ENCODE data around the gene PIGBOS1. TPM values are rescaled to one million over a fixed set of nuclear protein-coding genes. Genes with fewer than 3 reads are reported as not detected.

Gene PIGBOS1
- total and polyA plus RNA-seq, 2 experiments from 2014 or later: 9.1 to 16.7 TPM

DNA sequence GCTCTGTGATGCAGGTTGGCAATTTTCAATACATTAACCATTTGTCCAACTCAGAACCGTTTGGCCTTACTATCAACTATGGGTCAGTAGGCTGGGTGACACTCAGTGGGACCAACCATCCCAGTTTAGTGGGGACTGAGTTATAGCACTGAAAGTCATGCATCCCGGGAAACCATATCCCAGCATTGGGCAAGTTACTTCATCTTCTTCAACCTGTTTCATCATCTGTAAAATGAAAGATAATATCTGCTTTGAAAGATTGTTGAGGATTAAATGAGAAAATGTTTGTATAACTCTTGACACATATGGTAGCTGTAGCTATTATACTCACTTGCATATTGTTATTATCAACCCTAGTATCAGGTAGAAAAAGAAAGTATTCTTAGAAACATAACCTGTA is 41.2 kb downstream of the PIGBOS1 start:
- Mint-ChIP-seq H3K27ac (no peak overlapping the region), H3K27me3 (ENCODE audit: insufficient read depth, low read depth, poor library complexity) (no peaks in the 10 kb centered on the region), H3K4me1 (no peaks in the 10 kb centered on the region), H3K36me3 (ENCODE audit: low read depth) (no peaks in the 10 kb centered on the region), H3K9me3 (no peaks in the 10 kb centered on the region), H3K4me3 (no peak overlapping the region)
- H3K4me1 ChIP-seq (ENCODE audit: insufficient read depth): no peaks in the 10 kb centered on the region
- DNase-seq (ENCODE audit: low spot score) (no peak), ATAC-seq (no peak)
- no peaks in the 10 kb centered on the region for H3K9me2 ChIP-seq (ENCODE audit: insufficient read depth)
- no peaks in the 10 kb centered on the region for H3K36me3 ChIP-seq (ENCODE audit: insufficient read depth)
- H3F3A ChIP-seq (replicated peaks; ENCODE audit: low read depth): no peaks in the 10 kb centered on the region
- no peaks in the 10 kb centered on the region for H3K27me3 ChIP-seq (ENCODE audit: insufficient read depth)
- no peak overlapping the region for H3K4me2 ChIP-seq
- H3K4me3 ChIP-seq: no peak overlapping the region
- no peaks in the 10 kb centered on the region for H4K20me1 ChIP-seq (replicated peaks; ENCODE audit: insufficient read depth)
- TF ChIP-seq, protein P1, sequence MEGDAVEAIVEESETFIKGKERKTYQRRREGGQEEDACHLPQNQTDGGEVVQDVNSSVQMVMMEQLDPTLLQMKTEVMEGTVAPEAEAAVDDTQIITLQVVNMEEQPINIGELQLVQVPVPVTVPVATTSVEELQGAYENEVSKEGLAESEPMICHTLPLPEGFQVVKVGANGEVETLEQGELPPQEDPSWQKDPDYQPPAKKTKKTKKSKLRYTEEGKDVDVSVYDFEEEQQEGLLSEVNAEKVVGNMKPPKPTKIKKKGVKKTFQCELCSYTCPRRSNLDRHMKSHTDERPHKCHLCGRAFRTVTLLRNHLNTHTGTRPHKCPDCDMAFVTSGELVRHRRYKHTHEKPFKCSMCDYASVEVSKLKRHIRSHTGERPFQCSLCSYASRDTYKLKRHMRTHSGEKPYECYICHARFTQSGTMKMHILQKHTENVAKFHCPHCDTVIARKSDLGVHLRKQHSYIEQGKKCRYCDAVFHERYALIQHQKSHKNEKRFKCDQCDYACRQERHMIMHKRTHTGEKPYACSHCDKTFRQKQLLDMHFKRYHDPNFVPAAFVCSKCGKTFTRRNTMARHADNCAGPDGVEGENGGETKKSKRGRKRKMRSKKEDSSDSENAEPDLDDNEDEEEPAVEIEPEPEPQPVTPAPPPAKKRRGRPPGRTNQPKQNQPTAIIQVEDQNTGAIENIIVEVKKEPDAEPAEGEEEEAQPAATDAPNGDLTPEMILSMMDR (conservative IDR thresholded peaks at IDR 0.05; ENCODE audit: low read depth in 2 of 2): no peak
- TF ChIP-seq EZH2phosphoT487 (IDR thresholded peaks at IDR 0.05; ENCODE audit: unreplicated experiment): no peak
- no peak for TF ChIP-seq CREB1 (CRISPR knock-in tag; IDR thresholded peaks at IDR 0.05; ENCODE audit: low read depth)
- TF ChIP-seq ZNF114 (CRISPR knock-in tag; IDR thresholded peaks at IDR 0.05): no peak
- TF ChIP-seq, protein P2, sequence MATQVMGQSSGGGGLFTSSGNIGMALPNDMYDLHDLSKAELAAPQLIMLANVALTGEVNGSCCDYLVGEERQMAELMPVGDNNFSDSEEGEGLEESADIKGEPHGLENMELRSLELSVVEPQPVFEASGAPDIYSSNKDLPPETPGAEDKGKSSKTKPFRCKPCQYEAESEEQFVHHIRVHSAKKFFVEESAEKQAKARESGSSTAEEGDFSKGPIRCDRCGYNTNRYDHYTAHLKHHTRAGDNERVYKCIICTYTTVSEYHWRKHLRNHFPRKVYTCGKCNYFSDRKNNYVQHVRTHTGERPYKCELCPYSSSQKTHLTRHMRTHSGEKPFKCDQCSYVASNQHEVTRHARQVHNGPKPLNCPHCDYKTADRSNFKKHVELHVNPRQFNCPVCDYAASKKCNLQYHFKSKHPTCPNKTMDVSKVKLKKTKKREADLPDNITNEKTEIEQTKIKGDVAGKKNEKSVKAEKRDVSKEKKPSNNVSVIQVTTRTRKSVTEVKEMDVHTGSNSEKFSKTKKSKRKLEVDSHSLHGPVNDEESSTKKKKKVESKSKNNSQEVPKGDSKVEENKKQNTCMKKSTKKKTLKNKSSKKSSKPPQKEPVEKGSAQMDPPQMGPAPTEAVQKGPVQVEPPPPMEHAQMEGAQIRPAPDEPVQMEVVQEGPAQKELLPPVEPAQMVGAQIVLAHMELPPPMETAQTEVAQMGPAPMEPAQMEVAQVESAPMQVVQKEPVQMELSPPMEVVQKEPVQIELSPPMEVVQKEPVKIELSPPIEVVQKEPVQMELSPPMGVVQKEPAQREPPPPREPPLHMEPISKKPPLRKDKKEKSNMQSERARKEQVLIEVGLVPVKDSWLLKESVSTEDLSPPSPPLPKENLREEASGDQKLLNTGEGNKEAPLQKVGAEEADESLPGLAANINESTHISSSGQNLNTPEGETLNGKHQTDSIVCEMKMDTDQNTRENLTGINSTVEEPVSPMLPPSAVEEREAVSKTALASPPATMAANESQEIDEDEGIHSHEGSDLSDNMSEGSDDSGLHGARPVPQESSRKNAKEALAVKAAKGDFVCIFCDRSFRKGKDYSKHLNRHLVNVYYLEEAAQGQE (IDR thresholded peaks at IDR 0.05; ENCODE audit: unreplicated experiment): no peak
- no peak for TF ChIP-seq EZH2 (IDR thresholded peaks at IDR 0.05; ENCODE audit: low read depth, unreplicated experiment)
- no peak for TF ChIP-seq STAT1 (IDR thresholded peaks at IDR 0.05; ENCODE audit: unreplicated experiment)
- no peak for TF ChIP-seq NANOG (IDR thresholded peaks at IDR 0.05; ENCODE audit: borderline replicate concordance)
- no peaks in the 10 kb centered on the region for H3K79me2 ChIP-seq (replicated peaks; ENCODE audit: insufficient read depth)
- no peak overlapping the region for H3K27ac ChIP-seq (ENCODE audit: low read depth)
- no peak overlapping the region for H2AFZ ChIP-seq

DNA sequence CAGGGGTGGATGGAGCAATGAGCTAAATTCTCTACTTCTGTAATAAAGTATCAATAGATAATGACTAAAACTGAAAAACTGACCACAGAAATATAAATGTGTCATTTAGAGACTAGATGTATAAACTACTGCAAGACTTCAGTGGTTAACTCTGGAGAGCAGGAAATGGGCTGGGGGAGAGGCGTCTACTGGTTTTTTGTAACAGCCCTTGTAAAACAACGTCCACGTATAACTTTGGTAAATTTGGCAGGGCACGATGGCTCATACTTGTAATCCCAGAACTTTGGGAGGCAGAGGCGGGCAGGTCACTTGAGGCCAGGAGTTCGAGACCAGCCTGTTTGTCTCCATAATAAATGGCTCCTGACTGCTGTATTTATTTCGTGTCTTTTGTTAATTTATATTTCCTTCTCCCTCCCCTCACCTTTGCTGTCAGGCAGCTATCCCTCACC is 41.8 kb downstream of the PIGBOS1 start:
- Mint-ChIP-seq H3K4me3 (no peak overlapping the region), H3K9me3 (no peaks in the 10 kb centered on the region), H3K36me3 (ENCODE audit: low read depth) (no peaks in the 10 kb centered on the region), H3K4me1 (no peaks in the 10 kb centered on the region), H3K27me3 (ENCODE audit: insufficient read depth, low read depth, poor library complexity) (no peaks in the 10 kb centered on the region), H3K27ac (no peak overlapping the region)
- Histone ChIP-seq H4K20me1 (replicated peaks; ENCODE audit: insufficient read depth) (no peaks in the 10 kb centered on the region), H2AFZ (no peak overlapping the region), H3K79me2 (replicated peaks; ENCODE audit: insufficient read depth) (no peaks in the 10 kb centered on the region), H3F3A (replicated peaks; ENCODE audit: low read depth) (no peaks in the 10 kb centered on the region), H3K27me3 (ENCODE audit: insufficient read depth) (no peaks in the 10 kb centered on the region), H3K4me1 (ENCODE audit: insufficient read depth) (no peaks in the 10 kb centered on the region), H3K36me3 (ENCODE audit: insufficient read depth) (no peaks in the 10 kb centered on the region), H3K9me2 (ENCODE audit: insufficient read depth) (no peaks in the 10 kb centered on the region), H3K4me2 (no peak overlapping the region), H3K4me3 (no peak overlapping the region), H3K27ac (ENCODE audit: low read depth) (no peak overlapping the region)
- DNase-seq (ENCODE audit: low spot score): no peak
- no peak for ATAC-seq
- TF ChIP-seq EZH2 (IDR thresholded peaks at IDR 0.05; ENCODE audit: low read depth, unreplicated experiment) (no peak), STAT1 (IDR thresholded peaks at IDR 0.05; ENCODE audit: unreplicated experiment) (no peak), EZH2phosphoT487 (IDR thresholded peaks at IDR 0.05; ENCODE audit: unreplicated experiment) (no peak)
- TF ChIP-seq, protein P2 (IDR thresholded peaks at IDR 0.05; ENCODE audit: unreplicated experiment): no peak
- TF ChIP-seq, protein P1 (conservative IDR thresholded peaks at IDR 0.05; ENCODE audit: low read depth in 2 of 2): no peak

Data from GM23338 (cell line).